ENCODE measurements around the gene CACNA2D1.

DNA sequence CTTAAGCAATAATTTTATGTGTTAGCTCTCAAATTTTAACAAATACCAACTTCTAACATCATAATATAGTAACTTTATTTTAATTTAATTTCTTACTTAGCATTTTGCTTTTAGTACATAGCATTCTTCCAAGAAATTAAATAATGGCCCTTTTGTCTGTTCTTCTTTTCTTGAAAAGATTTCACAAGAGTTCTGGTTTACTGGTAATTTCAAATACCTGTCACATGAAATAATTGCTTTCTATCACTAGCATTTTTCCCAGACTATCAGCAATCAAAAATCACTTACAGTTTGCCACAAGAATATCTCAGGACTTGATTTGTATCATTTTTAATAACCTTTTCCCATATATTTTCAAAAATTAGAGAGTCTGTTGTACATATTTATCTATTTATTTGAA lies 193.0 kb downstream of the CACNA2D1 start:
- TF ChIP-seq CTCF (IDR thresholded peaks at IDR 0.05) (no peak), POLR2A (IDR thresholded peaks at IDR 0.05) (no peak)
